Caco-2 (cell line): Measurements from ENCODE around the gene FARS2. TPM values are rescaled to one million over a fixed set of nuclear protein-coding genes. Genes with fewer than 3 reads are reported as not detected.

Experiments used
- BruUV-seq: library from RNA; stranded (reverse); fragments of 400-500 nt; replicated peaks from 2 replicates; lab custom pipeline; 2021; lab: Mats Ljungman, UMichigan
- CTCF ChIA-PET: fragments of 300-600 bp; sonication (Branson Sonifier 250); formaldehyde crosslinking; loops from one replicate; lab custom pipeline; 2022; ENCODE audit warnings: antibody characterized with exemption; lab: Charles Lee
- POLR2A ChIA-PET: fragments of 300-600 bp; sonication (Branson Sonifier 250); formaldehyde crosslinking; loops from one replicate; lab custom pipeline; 2022; ENCODE audit warnings: antibody characterized with exemption; lab: Charles Lee
- DNase-seq, 2 experiments: peaks; one replicate each; pipeline versions ENCODE4 v3.0.0 to v3.0.0-alpha.2; 2020 to 2022
- H3K27me3 ChIP-seq: replicated peaks from 2 replicates; pipeline ENCODE4 v1.6.0; 2011; ENCODE audit warnings: low read length; ENCODE audit not compliant: control insufficient read depth, insufficient read depth
- H3K36me3 ChIP-seq: 2 replicates; pipeline ENCODE4 v1.5.1; 2011; ENCODE audit warnings: low read length; ENCODE audit not compliant: control insufficient read depth, insufficient read depth
- H3K4me1 ChIP-seq: fragments of 250-450 bp; sonication (Bioruptor Pico); 2 replicates; pipeline ENCODE4 v1.5.1; 2020; ENCODE audit warnings: mild to moderate bottlenecking
- H3K4me3 ChIP-seq: 2 replicates; pipeline ENCODE4 v1.5.1; 2011; ENCODE audit warnings: low read depth, mild to moderate bottlenecking, control low read depth, low read length
- H3K9me3 ChIP-seq: fragments of 250-450 bp; sonication (Bioruptor Pico); 2 replicates; pipeline ENCODE4 v1.5.1; 2020; ENCODE audit warnings: mild to moderate bottlenecking, moderate library complexity
- H3K27ac Mint-ChIP-seq: one replicate; pipeline ENCODE4 v1.8.0; 2022; ENCODE audit warnings: mixed read lengths; ENCODE audit not compliant: unreplicated experiment
- H3K27me3 Mint-ChIP-seq: one replicate; pipeline ENCODE4 v1.8.0; 2022; ENCODE audit warnings: mixed read lengths; ENCODE audit not compliant: insufficient read depth, unreplicated experiment
- H3K36me3 Mint-ChIP-seq: one replicate; pipeline ENCODE4 v1.8.0; 2022; ENCODE audit warnings: mild to moderate bottlenecking, mixed read lengths; ENCODE audit not compliant: insufficient read depth, unreplicated experiment
- H3K4me1 Mint-ChIP-seq: one replicate; pipeline ENCODE4 v1.8.0; 2022; ENCODE audit warnings: low read depth, mixed read lengths; ENCODE audit not compliant: unreplicated experiment
- H3K4me3 Mint-ChIP-seq: one replicate; pipeline ENCODE4 v1.8.0; 2022; ENCODE audit warnings: mild to moderate bottlenecking, moderate library complexity, mixed read lengths; ENCODE audit not compliant: unreplicated experiment
- H3K9me3 Mint-ChIP-seq: one replicate; pipeline ENCODE4 v1.8.0; 2022; ENCODE audit warnings: mixed read lengths; ENCODE audit not compliant: unreplicated experiment
- intact Hi-C: fragments of 100-400 bp; cut with micrococcal nuclease; formaldehyde crosslinking; loops from one replicate; pipeline ENCODE4 v1.10.0; 2022; ENCODE audit not compliant: unreplicated experiment
- total RNA-seq: library from RNA; stranded (reverse); gene quantifications from 2 replicates; pipeline ENCODE4 v1.2.3, GENCODE V29; 2022
- TF ChIP-seq, protein P1 (sequence below), 2 experiments: fragments of 200-600 bp in 1 of 2; IDR thresholded peaks; 1 replicate in 1 of 2; 2 replicates in 1 of 2; pipeline versions ENCODE4 v1.5.1 to v1.8.0; 2011 to 2022; ENCODE audit warnings: antibody characterized with exemption in 1 of 2, control low read depth in 1 of 2, inconsistent platforms in 1 of 2, low read depth in 1 of 2, low read length in 1 of 2, mild to moderate bottlenecking in 1 of 2, moderate library complexity in 1 of 2; ENCODE audit not compliant: insufficient read depth in 1 of 2, severe bottlenecking in 1 of 2, unreplicated experiment in 1 of 2

Gene FARS2
- total RNA-seq, 1 experiment from 2014 or later: 15.4 TPM

DNA sequence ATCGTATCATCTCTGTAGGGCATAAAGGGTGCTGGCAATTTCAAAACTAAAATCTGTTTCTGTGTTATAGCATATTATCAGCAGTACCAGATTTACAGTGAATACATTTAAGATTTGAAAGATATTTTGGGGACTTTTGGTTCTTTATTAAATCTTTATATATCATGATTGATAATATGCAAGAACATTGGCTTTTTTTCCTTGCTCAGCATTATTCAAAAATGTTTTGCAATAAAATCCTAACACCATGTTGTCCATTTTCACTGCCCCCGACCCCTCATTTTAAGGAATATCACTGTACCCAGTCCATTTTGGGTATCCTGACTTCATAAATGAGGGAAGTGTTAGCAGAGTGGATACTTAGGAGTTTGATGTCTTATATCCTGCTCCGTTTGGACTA lies 16.3 kb downstream of the FARS2 start:
- CTCF ChIA-PET: interaction anchor here (0.6 kb wide), 1 partner anchor 13 kb away, joined by 3 read pairs; no protein-coding TSS in a partner anchor
- Histone ChIP-seq H3K4me3 (no peak overlapping the region), H3K27me3 (no peaks in the 10 kb centered on the region), H3K36me3 (no peaks in the 10 kb centered on the region; the same call in 1 of the 2 replicates), H3K9me3 (no peaks in the 10 kb centered on the region), H3K4me1 (no peaks in the 10 kb centered on the region)
- Mint-ChIP-seq H3K27me3 (no peaks in the 10 kb centered on the region), H3K4me1 (no peaks in the 10 kb centered on the region), H3K36me3 (peaks cover 3% of the 10 kb centered on the region), H3K4me3 (no peak overlapping the region), H3K27ac (no peak overlapping the region), H3K9me3 (no peaks in the 10 kb centered on the region)
- no TSS peak for BruUV-seq
- intact Hi-C loops: no loop called here
- POLR2A ChIA-PET: no interaction called here
- TF ChIP-seq, protein P1, sequence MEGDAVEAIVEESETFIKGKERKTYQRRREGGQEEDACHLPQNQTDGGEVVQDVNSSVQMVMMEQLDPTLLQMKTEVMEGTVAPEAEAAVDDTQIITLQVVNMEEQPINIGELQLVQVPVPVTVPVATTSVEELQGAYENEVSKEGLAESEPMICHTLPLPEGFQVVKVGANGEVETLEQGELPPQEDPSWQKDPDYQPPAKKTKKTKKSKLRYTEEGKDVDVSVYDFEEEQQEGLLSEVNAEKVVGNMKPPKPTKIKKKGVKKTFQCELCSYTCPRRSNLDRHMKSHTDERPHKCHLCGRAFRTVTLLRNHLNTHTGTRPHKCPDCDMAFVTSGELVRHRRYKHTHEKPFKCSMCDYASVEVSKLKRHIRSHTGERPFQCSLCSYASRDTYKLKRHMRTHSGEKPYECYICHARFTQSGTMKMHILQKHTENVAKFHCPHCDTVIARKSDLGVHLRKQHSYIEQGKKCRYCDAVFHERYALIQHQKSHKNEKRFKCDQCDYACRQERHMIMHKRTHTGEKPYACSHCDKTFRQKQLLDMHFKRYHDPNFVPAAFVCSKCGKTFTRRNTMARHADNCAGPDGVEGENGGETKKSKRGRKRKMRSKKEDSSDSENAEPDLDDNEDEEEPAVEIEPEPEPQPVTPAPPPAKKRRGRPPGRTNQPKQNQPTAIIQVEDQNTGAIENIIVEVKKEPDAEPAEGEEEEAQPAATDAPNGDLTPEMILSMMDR (IDR thresholded peaks at IDR 0.05; ENCODE audit: insufficient read depth in 1 of 2, low read depth in 1 of 2, low read length in 1 of 2, severe bottlenecking in 1 of 2, unreplicated experiment in 1 of 2): no peak
- no peak for DNase-seq

DNA sequence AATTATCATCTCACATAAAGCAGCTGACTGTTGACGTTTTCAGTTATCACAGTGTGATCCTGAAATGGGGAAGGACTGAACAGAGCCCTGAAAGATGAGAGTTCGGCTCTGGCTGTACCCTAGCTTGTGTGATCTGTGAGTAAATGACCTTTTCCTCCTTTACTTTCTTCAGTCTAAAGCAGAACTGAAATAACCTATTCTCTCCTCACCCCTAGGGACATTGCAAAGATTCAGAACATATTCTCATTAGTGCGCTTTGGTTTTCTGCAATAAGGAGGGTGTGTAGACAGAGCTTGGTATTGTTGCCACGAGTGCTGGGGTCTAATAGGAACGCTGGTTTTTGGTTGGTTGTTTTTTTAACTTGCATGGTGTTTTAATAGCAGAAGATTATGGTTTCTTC lies 16.7 kb downstream of the FARS2 start:
- no peaks in the 10 kb centered on the region; the same call in 1 of the 2 replicates for H3K36me3 ChIP-seq
- BruUV-seq: no TSS peak
- TF ChIP-seq, protein P1 (IDR thresholded peaks at IDR 0.05; ENCODE audit: insufficient read depth in 1 of 2, low read depth in 1 of 2, low read length in 1 of 2, severe bottlenecking in 1 of 2, unreplicated experiment in 1 of 2): no peak
- H3K36me3 Mint-ChIP-seq: no peaks in the 10 kb centered on the region
- H3K9me3 Mint-ChIP-seq: no peaks in the 10 kb centered on the region
- DNase-seq: no peak
- no peaks in the 10 kb centered on the region for H3K27me3 Mint-ChIP-seq
- no peak overlapping the region for H3K4me3 Mint-ChIP-seq
- intact Hi-C loops: no loop called here
- no peaks in the 10 kb centered on the region for H3K4me1 ChIP-seq
- H3K4me1 Mint-ChIP-seq: no peaks in the 10 kb centered on the region
- CTCF ChIA-PET: interaction anchor here (0.6 kb wide), 1 partner anchor 13 kb away, joined by 3 read pairs; no protein-coding TSS in a partner anchor
- H3K4me3 ChIP-seq: no peak overlapping the region
- POLR2A ChIA-PET: no interaction called here
- no peak overlapping the region for H3K27ac Mint-ChIP-seq
- H3K27me3 ChIP-seq: no peaks in the 10 kb centered on the region
- no peaks in the 10 kb centered on the region for H3K9me3 ChIP-seq

DNA sequence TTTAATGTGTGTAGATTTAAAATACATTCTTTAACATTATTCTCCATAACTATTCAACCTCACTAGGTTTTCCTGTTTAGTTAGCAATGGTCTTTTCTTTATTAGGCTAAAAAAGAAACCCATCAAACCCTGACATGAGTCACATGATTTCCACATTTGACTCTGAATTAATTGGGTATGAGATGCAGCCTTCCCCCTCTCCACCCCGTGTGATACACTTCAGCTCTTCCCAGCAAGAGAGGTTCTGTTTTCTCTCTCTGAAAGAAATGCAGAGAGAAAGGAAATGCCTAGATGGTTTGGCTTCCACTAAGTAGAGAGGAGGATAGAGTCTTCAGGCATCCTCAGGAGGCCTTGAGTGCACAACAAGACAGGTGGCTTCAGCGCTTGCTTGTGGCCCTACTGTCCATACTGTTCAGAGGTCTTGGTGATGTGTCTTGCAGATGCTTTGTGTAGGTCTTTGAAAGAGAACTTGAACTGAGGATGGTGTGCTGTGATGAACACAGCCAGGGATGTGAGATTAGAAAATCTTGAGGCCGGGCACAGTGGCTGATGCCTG lies 17.3 kb downstream of the FARS2 start:
- CTCF ChIA-PET: no interaction called here
- no peaks in the 10 kb centered on the region for H3K27me3 Mint-ChIP-seq
- H3K4me3 ChIP-seq: no peak overlapping the region
- H3K27me3 ChIP-seq: no peaks in the 10 kb centered on the region
- H3K4me1 ChIP-seq: no peaks in the 10 kb centered on the region
- intact Hi-C loops: no loop called here
- no peak overlapping the region for H3K4me3 Mint-ChIP-seq
- H3K36me3 ChIP-seq: no peaks in the 10 kb centered on the region; the same call in 1 of the 2 replicates
- no TSS peak for BruUV-seq
- no peak overlapping the region for H3K27ac Mint-ChIP-seq
- DNase-seq: no peak
- no peaks in the 10 kb centered on the region for H3K9me3 ChIP-seq
- H3K9me3 Mint-ChIP-seq: no peaks in the 10 kb centered on the region
- H3K4me1 Mint-ChIP-seq: no peaks in the 10 kb centered on the region
- POLR2A ChIA-PET: no interaction called here
- H3K36me3 Mint-ChIP-seq: no peaks in the 10 kb centered on the region
- TF ChIP-seq, protein P1 (IDR thresholded peaks at IDR 0.05; ENCODE audit: insufficient read depth in 1 of 2, low read depth in 1 of 2, low read length in 1 of 2, severe bottlenecking in 1 of 2, unreplicated experiment in 1 of 2): no peak
